NCI-H345 treated with DMSO at 0.1 percent for 48 hours (cell line): ENCODE data around the gene C5orf47.

Source experiments
- DNase-seq: peaks from one replicate; lab custom pipeline; 2025; ENCODE audit not compliant: unreplicated experiment; lab: John Stamatoyannopoulos, UW

Gene C5orf47

GRCh38 chr5:173969167-173970049 is 19.6 kb upstream of the C5orf47 start:
- peak; percentile 13 for DNase-seq

- DNase-seq = no peak
These were observed 17.9 kb upstream of the C5orf47 start for GRCh38 chr5:173970878-173971650.

DNA sequence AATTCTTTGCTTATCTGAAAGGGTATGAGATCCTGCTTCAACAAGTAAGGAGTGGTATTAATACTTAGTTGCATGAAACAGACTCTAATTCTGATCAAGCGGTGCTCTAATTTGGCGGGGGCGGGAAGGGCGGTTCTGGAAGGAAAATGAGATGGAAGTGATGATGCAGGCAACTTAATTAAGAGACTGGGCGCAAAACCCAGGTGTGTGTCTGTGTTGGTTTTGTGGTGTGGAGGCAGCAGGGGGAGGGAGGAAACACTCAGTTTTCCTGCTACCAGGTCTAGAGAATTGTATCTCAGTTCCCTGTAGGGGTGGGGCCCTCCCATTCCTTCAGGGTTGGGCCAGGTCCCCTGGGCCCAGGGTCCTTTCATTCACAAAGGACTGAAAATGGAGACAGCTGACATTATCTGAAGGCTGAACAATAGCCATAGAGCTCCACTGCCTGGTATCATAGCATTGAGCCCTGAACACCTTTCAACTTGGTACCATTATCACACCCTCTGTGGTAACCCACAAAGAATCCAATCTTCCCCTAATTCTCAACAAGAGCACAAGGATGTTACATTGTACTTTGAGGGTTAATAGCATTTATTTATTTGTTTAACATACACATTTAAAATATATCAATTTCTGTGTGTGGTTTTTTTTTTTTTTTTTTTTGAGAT is 17.2 kb upstream of the C5orf47 start:
- no peak for DNase-seq

DNA sequence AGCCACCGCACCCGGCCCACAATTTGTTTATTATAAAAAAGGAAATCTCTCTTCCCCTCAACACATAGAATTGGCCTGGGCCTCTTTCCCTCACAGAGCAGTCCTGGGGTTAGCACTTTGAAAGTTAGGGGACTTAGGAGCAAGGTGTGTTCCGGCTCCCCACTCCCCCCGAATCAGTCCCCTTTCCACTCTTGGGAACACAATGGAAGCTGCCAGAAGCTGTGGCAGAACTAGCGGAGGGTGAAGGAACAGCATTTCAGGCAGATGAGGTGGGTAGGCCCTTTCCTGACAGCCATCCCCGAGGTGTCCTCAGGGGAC is 16.4 kb upstream of the C5orf47 start:
- DNase-seq = no peak

DNA sequence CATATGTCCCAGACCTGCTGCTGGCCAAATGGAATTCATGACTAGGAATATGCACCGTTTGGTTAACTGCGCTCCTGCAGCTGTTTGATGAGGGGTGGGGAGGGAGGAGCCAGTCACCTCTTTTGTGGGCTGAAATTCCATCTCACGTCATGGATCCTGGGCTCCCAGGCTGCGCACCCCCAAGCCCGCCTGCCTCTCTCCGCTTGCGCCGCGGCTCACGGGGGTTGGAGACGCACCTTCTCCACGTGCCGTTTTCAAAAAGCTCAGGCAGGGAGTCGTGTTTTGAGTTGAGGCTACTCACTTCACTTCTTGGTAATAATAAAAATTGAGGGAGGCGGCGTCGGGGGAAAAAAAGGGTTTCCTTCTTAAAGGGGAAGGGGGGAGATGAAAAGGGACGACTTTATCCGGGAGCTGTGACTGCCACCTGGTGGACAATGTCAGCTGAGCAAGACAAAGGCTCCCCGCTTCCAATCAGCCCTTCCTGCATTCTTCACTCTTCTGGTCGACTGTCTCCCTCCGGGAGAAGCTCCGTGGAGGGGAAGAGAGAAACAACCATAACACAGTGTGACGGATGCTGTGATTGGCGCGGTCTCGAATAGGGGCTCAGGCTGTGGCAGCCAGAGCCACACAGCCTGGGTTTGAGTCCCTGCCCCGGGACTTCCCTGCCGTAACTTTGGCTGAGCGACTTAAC is 15.9 kb upstream of the C5orf47 start:
- DNase-seq = peak; percentile 75

- DNase-seq = peak; percentile 45
These were observed 15.4 kb upstream of the C5orf47 start for GRCh38 chr5:173973616-173973969.

- DNase-seq = no peak
These were observed 14.2 kb upstream of the C5orf47 start for GRCh38 chr5:173974688-173975239.

GRCh38 chr5:173981185-173981761 is 7.7 kb upstream of the C5orf47 start:
- no peak for DNase-seq

- DNase-seq = no peak
These were observed 4.8 kb upstream of the C5orf47 start for GRCh38 chr5:173984218-173984617.

GRCh38 chr5:173989432-173990082 is 587 bp downstream of the C5orf47 start:
- DNase-seq = no peak

DNA sequence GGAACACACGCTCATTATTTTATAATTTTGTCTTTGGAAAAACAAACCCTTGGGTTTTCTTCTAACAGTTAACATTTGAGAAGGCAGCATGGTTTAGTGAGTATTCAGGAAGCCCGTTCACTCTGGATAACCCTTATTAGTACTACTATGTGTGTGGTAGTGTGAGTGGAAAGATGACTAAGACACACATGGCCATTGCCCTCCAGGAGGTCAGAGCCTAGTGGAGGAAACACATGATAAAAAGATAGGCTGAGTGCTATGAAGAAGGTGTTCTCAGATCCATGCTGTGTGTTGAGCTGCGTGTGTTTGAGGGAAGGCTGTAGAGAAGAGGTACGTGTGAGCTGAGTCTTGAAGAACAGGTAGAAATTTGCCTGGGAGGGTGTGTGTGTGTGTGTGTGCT is 8.4 kb downstream of the C5orf47 start:
- no peak for DNase-seq

DNA sequence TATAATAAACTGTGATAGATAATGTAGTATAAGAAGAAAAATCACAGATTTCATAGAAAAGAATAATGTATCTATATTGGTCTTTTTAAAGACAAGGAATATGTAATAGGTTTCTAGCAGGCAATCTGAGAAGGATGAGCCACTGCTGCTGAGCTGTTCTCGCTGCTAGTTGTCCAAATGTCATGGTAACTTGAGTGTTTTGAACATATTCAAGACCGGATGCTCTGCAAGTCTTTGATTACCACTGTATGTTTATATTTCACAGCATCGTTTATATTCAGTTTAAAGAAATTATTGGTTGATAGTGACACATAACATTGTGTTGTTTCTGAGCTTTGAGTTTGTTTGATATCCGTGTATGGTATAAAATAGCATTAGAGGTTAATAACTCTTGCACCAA is 9.6 kb downstream of the C5orf47 start:
- no peak for DNase-seq

DNA sequence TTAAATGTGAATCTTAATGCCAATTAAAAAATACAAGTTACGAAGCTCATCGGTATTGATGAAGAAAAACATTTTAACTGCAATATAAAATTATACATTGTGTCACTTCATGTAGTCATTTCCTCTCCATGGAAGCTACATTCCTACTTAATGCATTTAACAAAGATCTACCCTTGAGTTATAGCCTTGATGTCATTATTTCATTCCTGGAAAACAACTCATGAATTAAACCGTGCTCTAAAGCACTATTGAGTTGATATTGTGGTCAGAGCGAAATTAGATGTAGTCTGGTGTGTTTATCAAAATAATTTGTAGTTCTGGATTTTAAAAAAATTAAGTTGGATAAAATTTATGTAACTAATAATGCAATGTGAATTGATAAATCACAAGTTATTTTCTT is 11.1 kb downstream of the C5orf47 start:
- DNase-seq = no peak

GRCh38 chr5:174003795-174004194 is 14.8 kb downstream of the C5orf47 start:
- DNase-seq = no peak

DNA sequence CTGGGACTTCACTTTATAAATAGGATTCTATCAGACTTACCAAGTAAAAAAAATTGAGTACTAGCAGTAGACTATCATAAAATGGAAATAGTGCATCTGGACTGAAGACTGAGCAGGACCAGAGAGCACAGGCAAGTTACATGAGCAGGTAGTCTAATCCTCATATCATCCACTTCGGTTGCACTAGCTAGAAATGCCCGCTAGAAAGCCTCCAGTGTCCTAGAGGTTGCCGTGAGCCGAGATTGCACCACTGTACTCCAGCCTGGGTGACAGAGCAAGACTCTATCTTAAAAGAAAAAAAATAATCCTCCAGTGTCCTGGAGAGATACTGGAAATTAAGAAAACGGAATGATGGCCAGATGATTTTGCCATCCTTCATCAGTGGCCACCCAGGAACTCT is 20.0 kb downstream of the C5orf47 start:
- no peak for DNase-seq

GRCh38 chr5:174010365-174010764 is 21.4 kb downstream of the C5orf47 start:
- no peak for DNase-seq

- DNase-seq = no peak
These were observed 22.5 kb downstream of the C5orf47 start for GRCh38 chr5:174011441-174011840.

DNA sequence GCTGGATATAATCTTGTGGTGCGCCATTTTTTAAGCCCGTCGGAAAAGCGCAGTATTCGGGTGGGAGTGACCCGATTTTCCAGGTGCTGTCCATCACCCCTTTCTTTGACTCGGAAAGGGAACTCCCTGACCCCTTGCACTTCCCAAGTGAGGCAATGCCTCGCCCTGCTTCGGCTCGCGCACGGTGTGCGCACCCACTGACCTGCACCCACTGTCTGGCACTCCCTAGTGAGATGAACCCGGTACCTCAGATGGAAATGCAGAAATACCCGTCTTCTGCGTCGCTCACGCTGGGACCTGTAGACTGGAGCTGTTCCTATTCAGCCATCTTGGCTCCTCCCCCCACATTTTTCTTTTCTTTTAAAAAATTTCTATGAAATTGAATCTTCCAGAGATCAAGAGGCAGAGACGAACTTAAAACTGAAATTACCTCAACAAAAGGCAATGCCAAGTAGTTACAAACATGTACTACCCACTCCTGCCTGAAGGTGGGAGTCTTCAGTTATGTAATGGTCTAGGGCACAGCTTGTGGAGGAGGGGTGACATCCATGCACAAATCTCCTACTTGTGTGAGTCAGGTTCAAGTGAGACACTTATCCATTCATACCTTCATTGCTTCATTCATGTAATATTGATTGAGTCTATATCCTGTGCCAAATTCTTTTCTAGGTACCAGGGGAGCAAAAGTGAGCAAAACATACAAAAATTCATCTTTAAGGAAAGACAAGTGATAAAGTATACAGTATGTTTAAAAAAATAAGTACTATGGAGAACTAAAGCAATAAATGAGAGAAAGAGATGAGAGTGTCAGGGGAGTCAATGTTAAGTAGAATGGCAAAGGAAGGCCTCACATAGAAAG is 31.3 kb downstream of the C5orf47 start:
- DNase-seq = peak; percentile 52

DNA sequence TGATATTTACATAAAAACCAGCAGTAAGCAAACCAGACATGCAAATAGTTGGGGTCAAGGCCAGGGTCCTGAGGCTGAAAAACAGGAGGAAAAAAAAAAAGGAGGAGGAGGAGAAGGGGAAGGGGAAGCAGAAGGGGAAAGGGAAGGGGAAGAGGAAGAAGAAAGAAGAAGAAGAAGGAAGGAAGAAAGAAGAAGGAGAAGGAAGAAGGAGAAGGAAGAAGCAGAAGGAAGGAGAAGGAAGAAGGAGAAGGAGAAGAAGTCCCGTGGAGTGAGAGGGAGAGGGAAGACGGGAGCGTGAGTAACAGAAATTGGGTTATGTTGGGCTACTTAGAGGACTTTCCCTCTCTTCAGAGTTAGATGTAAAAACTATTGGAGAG is 31.9 kb downstream of the C5orf47 start:
- no peak for DNase-seq
